ENCODE measurements around the gene GRXCR1.

GRXCR1 gene

GRCh38 chr4:42928582-42928981, 36.1 kb downstream of the GRXCR1 start:
- DNase-seq (ENCODE audit: low spot score), result no peak

GRCh38 chr4:42942216-42942615, 49.7 kb downstream of the GRXCR1 start:
- no peak for DNase-seq (ENCODE audit: low spot score)

GRCh38 chr4:42945874-42946273, 53.4 kb downstream of the GRXCR1 start:
- DNase-seq (ENCODE audit: low spot score), result no peak

- DNase-seq (ENCODE audit: low spot score), result no peak
Observed at GRCh38 chr4:42953321-42953720, 60.8 kb downstream of the GRXCR1 start.

GRCh38 chr4:42954963-42955669, 62.6 kb downstream of the GRXCR1 start:
- no peak for DNase-seq (ENCODE audit: low spot score)

- no peak for DNase-seq (ENCODE audit: low spot score)
Observed at GRCh38 chr4:42955746-42956505, 63.4 kb downstream of the GRXCR1 start.

GRCh38 chr4:42965326-42965725, 72.8 kb downstream of the GRXCR1 start:
- no peak for DNase-seq (ENCODE audit: low spot score)

GRCh38 chr4:42985976-42986375, 93.5 kb downstream of the GRXCR1 start:
- DNase-seq (ENCODE audit: low spot score), result no peak

- DNase-seq (ENCODE audit: low spot score), result peak; percentile 1
Observed at GRCh38 chr4:42995343-42995944, 102.9 kb downstream of the GRXCR1 start.

- DNase-seq (ENCODE audit: low spot score), result no peak
Observed at GRCh38 chr4:43008793-43009192, 116.3 kb downstream of the GRXCR1 start.

- DNase-seq (ENCODE audit: low spot score), result no peak
Observed at GRCh38 chr4:43014256-43014655, 121.7 kb downstream of the GRXCR1 start.

GRCh38 chr4:43041632-43042031, 149.1 kb downstream of the GRXCR1 start:
- DNase-seq (ENCODE audit: low spot score), result no peak

- DNase-seq (ENCODE audit: low spot score), result no peak
Observed at GRCh38 chr4:43047058-43047457, 154.5 kb downstream of the GRXCR1 start.

- DNase-seq (ENCODE audit: low spot score), result no peak
Observed at GRCh38 chr4:43048570-43048969, 156.1 kb downstream of the GRXCR1 start.

GRCh38 chr4:43049326-43049725, 156.8 kb downstream of the GRXCR1 start:
- no peak for DNase-seq (ENCODE audit: low spot score)

- no peak for DNase-seq (ENCODE audit: low spot score)
Observed at GRCh38 chr4:43066415-43066814, 173.9 kb downstream of the GRXCR1 start.

GRCh38 chr4:43071069-43071468, 178.6 kb downstream of the GRXCR1 start:
- no peak for DNase-seq (ENCODE audit: low spot score)

Measured in globus pallidus (tissue), 1 donor.